Measurements from ENCODE around the gene REL. TPM values are rescaled to one million over a fixed set of nuclear protein-coding genes. Genes with fewer than 3 reads are reported as not detected.

REL gene
- total and polyA plus RNA-seq, 9 of the 15 experiments (the other 6 are each of a cell fraction or from before 2014, with no cell fraction given): 0.63 to 8.6 (median 6.3) TPM

GRCh38 chr2:60891180-60891579 is 9.8 kb downstream of the REL start:
- DNase-seq (ENCODE audit: extremely low read depth in 1 of 4, low spot score in 3 of 4) (peak in 3 of 4 experiments; percentile 18 to 30 (median 21)), ATAC-seq (peak; percentile 23; the same call in 2 of the 3 replicates), FAIRE-seq (no peak)
- POLR2A ChIA-PET: no interaction called here
- BruUV-seq (replicated peaks): no TSS peak
- Histone ChIP-seq H2AFZ (ENCODE audit: low read depth, low read length) (no peak overlapping the region), H3K27ac (ENCODE audit: extremely low read depth, low read depth, low read length) (no peak overlapping the region), H3K9ac (ENCODE audit: insufficient read depth in 1 of 2, low read depth in 2 of 2, low read length in 2 of 2) (no peak overlapping the region), H3K4me1 (replicated peaks in 1 of 2; ENCODE audit: control insufficient read depth in 2 of 2, insufficient read depth in 2 of 2, low read length in 2 of 2) (peaks cover 0 to 4% of the 10 kb centered on the region in 2 experiments; a peak in 2 of 5 replicates), H3K4me2 (ENCODE audit: insufficient read depth, low read length) (no peak overlapping the region), H3K36me3 (ENCODE audit: control insufficient read depth, insufficient read depth, low read length) (peaks cover 36% of the 10 kb centered on the region; the same call in 2 of the 3 replicates), H3K4me3 (no peak overlapping the region), H4K20me1 (replicated peaks; ENCODE audit: control insufficient read depth, insufficient read depth, low read length) (no peaks in the 10 kb centered on the region), H3K9me3 (replicated peaks; ENCODE audit: control insufficient read depth, insufficient read depth, low read depth, low read length) (no peaks in the 10 kb centered on the region), H3K79me2 (ENCODE audit: control insufficient read depth, insufficient read depth, low read length) (peaks cover 46% of the 10 kb centered on the region), H3K27me3 (ENCODE audit: control insufficient read depth in 2 of 2, insufficient read depth in 2 of 2, low read length in 2 of 2) (no peaks in the 10 kb centered on the region), H3K9me1 (ENCODE audit: control insufficient read depth, insufficient read depth, low read length) (no peaks in the 10 kb centered on the region)
- WGBS (ENCODE audit: insufficient coverage, low coverage, missing lambda C conversion rate): 13% methylated on average over 3 of the region's 3 CpGs
- TF ChIP-seq CBFA2T3 (IDR thresholded peaks at IDR 0.05): peak; percentile 24; the same call in 1 of the 2 replicates
- TF ChIP-seq, protein P1, sequence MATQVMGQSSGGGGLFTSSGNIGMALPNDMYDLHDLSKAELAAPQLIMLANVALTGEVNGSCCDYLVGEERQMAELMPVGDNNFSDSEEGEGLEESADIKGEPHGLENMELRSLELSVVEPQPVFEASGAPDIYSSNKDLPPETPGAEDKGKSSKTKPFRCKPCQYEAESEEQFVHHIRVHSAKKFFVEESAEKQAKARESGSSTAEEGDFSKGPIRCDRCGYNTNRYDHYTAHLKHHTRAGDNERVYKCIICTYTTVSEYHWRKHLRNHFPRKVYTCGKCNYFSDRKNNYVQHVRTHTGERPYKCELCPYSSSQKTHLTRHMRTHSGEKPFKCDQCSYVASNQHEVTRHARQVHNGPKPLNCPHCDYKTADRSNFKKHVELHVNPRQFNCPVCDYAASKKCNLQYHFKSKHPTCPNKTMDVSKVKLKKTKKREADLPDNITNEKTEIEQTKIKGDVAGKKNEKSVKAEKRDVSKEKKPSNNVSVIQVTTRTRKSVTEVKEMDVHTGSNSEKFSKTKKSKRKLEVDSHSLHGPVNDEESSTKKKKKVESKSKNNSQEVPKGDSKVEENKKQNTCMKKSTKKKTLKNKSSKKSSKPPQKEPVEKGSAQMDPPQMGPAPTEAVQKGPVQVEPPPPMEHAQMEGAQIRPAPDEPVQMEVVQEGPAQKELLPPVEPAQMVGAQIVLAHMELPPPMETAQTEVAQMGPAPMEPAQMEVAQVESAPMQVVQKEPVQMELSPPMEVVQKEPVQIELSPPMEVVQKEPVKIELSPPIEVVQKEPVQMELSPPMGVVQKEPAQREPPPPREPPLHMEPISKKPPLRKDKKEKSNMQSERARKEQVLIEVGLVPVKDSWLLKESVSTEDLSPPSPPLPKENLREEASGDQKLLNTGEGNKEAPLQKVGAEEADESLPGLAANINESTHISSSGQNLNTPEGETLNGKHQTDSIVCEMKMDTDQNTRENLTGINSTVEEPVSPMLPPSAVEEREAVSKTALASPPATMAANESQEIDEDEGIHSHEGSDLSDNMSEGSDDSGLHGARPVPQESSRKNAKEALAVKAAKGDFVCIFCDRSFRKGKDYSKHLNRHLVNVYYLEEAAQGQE (IDR thresholded peaks at IDR 0.05; ENCODE audit: borderline replicate concordance): no peak
- TF ChIP-seq, protein P1 (CRISPR knock-in tag; IDR thresholded peaks at IDR 0.05; ENCODE audit: low read depth): no peak
- in situ Hi-C loops (cut with MboI): no loop called here
- CTCF ChIA-PET (ENCODE audit: low intra/inter-chr PET ratio): no interaction called here
- intact Hi-C loops (cut with micrococcal nuclease): no loop called here
